IMR-90 (cell line): ENCODE data around the gene IGSF3.
"Not testable (repeated sequence)": the region's sequence is repeated elsewhere in the genome, so short reads cannot be mapped to it uniquely, and the experiment has no call there.

Experiments used
- CEBPB ChIP-seq: IDR thresholded peaks from 2 replicates; pipeline ENCODE4 v1.6.1; 2012; ENCODE audit warnings: low read depth, low read length, improper control_type of control experiment
- CHD1 ChIP-seq: IDR thresholded peaks from 2 replicates; pipeline ENCODE4 v1.6.1; 2012; ENCODE audit warnings: low read depth, low read length, improper control_type of control experiment
- CTCF ChIP-seq: conservative IDR thresholded peaks from 2 replicates; pipeline ENCODE4 v1.5.1; 2012; ENCODE audit warnings: mild to moderate bottlenecking, low read depth, low read length, improper control_type of control experiment
- ELK1 ChIP-seq: fragments of 150-350 bp; IDR thresholded peaks from 2 replicates; pipeline ENCODE4 v1.6.1; 2016; ENCODE audit warnings: low read depth, mild to moderate bottlenecking, low read length, moderate library complexity, borderline replicate concordance
- MAFK ChIP-seq: IDR thresholded peaks from 2 replicates; pipeline ENCODE4 v1.6.1; 2012; ENCODE audit warnings: low read depth, low read length, improper control_type of control experiment
- POLR2A ChIP-seq: IDR thresholded peaks from 2 replicates; pipeline ENCODE4 v1.6.1; 2012; ENCODE audit warnings: mild to moderate bottlenecking, low read depth, low read length
- RAD21 ChIP-seq: IDR thresholded peaks from 2 replicates; pipeline ENCODE4 v1.6.1; 2012; ENCODE audit warnings: low read length, improper control_type of control experiment
- RCOR1 ChIP-seq: IDR thresholded peaks from 2 replicates; pipeline ENCODE4 v1.6.1; 2012; ENCODE audit warnings: mild to moderate bottlenecking, low read length, improper control_type of control experiment; ENCODE audit not compliant: insufficient replicate concordance
- SMC3 ChIP-seq: fragments of 150-350 bp; IDR thresholded peaks from 2 replicates; pipeline ENCODE4 v1.6.1; 2016; ENCODE audit warnings: low read depth, mild to moderate bottlenecking, antibody characterized with exemption, low read length, moderate library complexity
- USF2 ChIP-seq: fragments of 150-350 bp; IDR thresholded peaks from 2 replicates; pipeline ENCODE4 v1.6.1; 2017; ENCODE audit warnings: mild to moderate bottlenecking, antibody characterized with exemption, low read length, low read depth

DNA sequence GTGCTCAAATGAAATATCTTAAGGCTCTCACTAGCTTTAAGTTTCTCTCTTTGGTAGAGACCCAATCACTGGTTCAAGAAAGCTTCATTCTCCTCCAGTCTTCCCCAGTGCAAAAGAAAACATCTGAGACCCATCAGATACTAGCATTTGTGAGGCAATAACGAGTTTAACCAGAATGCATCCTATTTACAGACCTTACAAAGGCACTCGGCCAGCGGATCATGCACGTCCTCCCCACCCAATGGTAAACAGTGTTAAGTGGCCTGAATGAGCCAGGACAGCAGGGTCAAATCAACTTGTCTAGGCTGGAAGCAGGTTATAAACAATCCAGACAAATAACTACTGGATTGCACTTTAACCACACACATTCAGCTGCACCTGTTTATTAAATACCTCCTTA is 48.4 kb downstream of the IGSF3 start:
- TF ChIP-seq CTCF, RCOR1, CHD1, MAFK, POLR2A, RAD21, SMC3, ELK1, USF2, CEBPB: not testable (repeated sequence)
